OCI-LY3 (cell line): ENCODE data around the gene PREB.

ENCODE experiments used
- H2AFZ ChIP-seq: fragments of 200-600, 300-600 bp; shearing (Covaris generic); 2 replicates; pipeline ENCODE4 v1.6.0; 2014; ENCODE audit warnings: antibody characterized with exemption, low read depth, low read length
- H3K27ac ChIP-seq: fragments of 200-600, 300-600 bp; sonication (generic); 2 replicates; pipeline ENCODE4 v1.5.1; 2014; ENCODE audit warnings: mild to moderate bottlenecking, low read length, moderate library complexity, mixed read lengths
- H3K27me3 ChIP-seq: fragments of 200-600, 300-600 bp; sonication (generic); 2 replicates; pipeline ENCODE4 v1.6.1; 2014; ENCODE audit warnings: low read depth, low read length, mixed read lengths
- H3K36me3 ChIP-seq: fragments of 200-600, 300-600 bp; sonication (generic); replicated peaks from 2 replicates; pipeline ENCODE3; 2014; ENCODE audit warnings: low read depth, low read length, mixed read lengths
- H3K4me1 ChIP-seq: fragments of 300-600, 200-600 bp; sonication (generic); 2 replicates; pipeline ENCODE4 v1.6.1; 2014; ENCODE audit warnings: low read length, mixed read lengths
- H3K4me2 ChIP-seq: fragments of 200-600, 300-600 bp; sonication (generic); 2 replicates; pipeline ENCODE4 v1.6.1; 2014; ENCODE audit warnings: low read length, mixed read lengths
- H3K4me3 ChIP-seq: fragments of 300-600, 200-600 bp; sonication (generic); 2 replicates; pipeline ENCODE4 v1.5.1; 2014; ENCODE audit warnings: antibody characterized with exemption, mild to moderate bottlenecking, low read length, moderate library complexity
- H3K79me2 ChIP-seq: fragments of 300-600, 200-600 bp; shearing (Covaris generic); 2 replicates; pipeline ENCODE4 v1.6.1; 2014; ENCODE audit warnings: mild to moderate bottlenecking, low read length, mixed read lengths
- H3K9ac ChIP-seq: fragments of 300-600, 200-600 bp; shearing (Covaris generic); 2 replicates; pipeline ENCODE4 v1.6.0; 2014; ENCODE audit warnings: mild to moderate bottlenecking, low read length, moderate library complexity
- H3K9me3 ChIP-seq: fragments of 200-600, 300-600 bp; shearing (Covaris generic); 2 replicates; pipeline ENCODE4 v1.6.1; 2014; ENCODE audit warnings: low read length, mixed read lengths; ENCODE audit not compliant: insufficient read depth
- H4K20me1 ChIP-seq: fragments of 200-600, 300-600 bp; sonication (generic); 2 replicates; pipeline ENCODE4 v1.6.1; 2016; ENCODE audit warnings: low read length, mixed read lengths; ENCODE audit not compliant: insufficient read depth
- EZH2phosphoT487 ChIP-seq: fragments of 200-600 bp; shearing (Covaris generic); IDR thresholded peaks from 2 replicates; pipeline ENCODE4 v1.6.1; 2018; ENCODE audit warnings: antibody characterized with exemption, mixed run types, low read depth
- TF ChIP-seq, protein P1 (sequence below): fragments of 200-600, 300-600 bp; sonication (generic); IDR thresholded peaks from 2 replicates; pipeline ENCODE4 v1.5.1; 2014; ENCODE audit warnings: antibody characterized with exemption, low read length, low read depth

PREB gene

DNA sequence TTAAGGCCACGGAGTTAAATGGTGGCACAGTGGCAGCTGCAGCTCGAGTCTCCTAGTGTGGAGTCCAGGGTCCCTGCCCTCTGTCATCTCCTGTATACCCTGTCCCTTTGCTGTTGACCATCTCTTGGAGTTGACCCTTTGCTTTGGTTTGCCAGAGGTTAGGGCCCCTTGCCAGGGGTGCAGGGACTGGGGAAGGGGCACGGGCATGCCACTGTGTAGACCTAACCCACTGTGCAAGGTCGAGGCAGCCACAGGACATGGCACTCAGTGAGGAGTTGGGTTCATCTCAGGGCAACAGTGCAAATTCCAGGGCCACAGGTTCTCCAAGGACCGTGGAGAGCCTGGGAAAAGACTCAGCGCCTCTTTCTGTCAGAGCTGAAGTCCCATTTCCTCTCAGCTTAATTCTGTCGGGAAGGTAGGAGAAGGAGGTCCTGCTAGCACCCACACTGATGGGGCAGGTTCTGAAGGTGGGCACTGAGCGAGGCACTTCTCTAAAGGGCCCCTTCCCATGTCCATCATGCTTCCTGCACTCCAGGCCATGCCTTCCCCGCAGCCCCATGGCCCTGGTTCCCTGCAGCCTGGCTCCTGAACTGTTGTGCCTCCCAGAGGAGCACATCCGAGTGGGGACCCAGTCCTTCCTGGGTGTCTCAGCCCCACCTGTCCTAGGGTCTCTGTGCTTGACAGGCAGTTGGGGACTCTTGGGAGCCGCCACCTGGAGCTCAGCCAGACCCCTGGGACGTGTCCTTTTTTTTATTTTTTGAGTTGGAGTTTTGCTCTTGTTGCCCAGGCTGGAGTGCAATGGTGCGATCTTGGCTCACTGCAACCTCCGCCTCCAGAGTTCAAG lies 45.1 kb downstream of the PREB start:
- Histone ChIP-seq H3K9ac (no peak overlapping the region), H3K4me3 (no peak overlapping the region), H3K9me3 (no peaks in the 10 kb centered on the region), H3K79me2 (no peaks in the 10 kb centered on the region), H4K20me1 (no peaks in the 10 kb centered on the region), H3K27me3 (no peaks in the 10 kb centered on the region), H3K27ac (no peak overlapping the region), H2AFZ (no peak overlapping the region), H3K4me2 (no peak overlapping the region), H3K4me1 (peaks cover 8% of the 10 kb centered on the region), H3K36me3 (no peaks in the 10 kb centered on the region)
- TF ChIP-seq EZH2phosphoT487, result no peak
- TF ChIP-seq, protein P1, sequence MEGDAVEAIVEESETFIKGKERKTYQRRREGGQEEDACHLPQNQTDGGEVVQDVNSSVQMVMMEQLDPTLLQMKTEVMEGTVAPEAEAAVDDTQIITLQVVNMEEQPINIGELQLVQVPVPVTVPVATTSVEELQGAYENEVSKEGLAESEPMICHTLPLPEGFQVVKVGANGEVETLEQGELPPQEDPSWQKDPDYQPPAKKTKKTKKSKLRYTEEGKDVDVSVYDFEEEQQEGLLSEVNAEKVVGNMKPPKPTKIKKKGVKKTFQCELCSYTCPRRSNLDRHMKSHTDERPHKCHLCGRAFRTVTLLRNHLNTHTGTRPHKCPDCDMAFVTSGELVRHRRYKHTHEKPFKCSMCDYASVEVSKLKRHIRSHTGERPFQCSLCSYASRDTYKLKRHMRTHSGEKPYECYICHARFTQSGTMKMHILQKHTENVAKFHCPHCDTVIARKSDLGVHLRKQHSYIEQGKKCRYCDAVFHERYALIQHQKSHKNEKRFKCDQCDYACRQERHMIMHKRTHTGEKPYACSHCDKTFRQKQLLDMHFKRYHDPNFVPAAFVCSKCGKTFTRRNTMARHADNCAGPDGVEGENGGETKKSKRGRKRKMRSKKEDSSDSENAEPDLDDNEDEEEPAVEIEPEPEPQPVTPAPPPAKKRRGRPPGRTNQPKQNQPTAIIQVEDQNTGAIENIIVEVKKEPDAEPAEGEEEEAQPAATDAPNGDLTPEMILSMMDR, result no peak

DNA sequence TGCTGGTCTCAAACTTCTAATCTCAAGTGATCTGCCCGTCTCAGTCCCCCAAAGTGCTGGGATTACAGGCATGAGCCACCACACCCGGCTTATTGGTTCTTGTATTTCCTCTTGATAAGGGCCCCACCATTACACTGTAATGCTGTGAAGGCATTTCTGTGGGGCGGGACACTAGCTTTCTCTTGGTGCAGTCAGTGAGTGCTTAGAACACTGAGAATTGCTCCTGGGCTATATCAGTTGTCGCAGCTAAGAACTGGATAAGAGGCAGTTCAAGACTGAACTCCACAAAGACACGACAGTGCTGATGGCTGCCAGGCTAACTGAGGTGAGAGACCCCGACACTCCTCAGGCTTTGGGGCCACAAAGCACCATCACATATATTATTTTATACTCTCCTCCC lies 45.8 kb downstream of the PREB start:
- no peak overlapping the region for H3K27ac ChIP-seq
- TF ChIP-seq, protein P1, result no peak
- TF ChIP-seq EZH2phosphoT487, result no peak
- no peaks in the 10 kb centered on the region for H3K9me3 ChIP-seq
- no peaks in the 10 kb centered on the region for H4K20me1 ChIP-seq
- no peaks in the 10 kb centered on the region for H3K36me3 ChIP-seq
- H3K9ac ChIP-seq, result no peak overlapping the region
- no peak overlapping the region for H2AFZ ChIP-seq
- H3K4me3 ChIP-seq, result no peak overlapping the region
- no peaks in the 10 kb centered on the region for H3K27me3 ChIP-seq
- H3K79me2 ChIP-seq, result no peaks in the 10 kb centered on the region
- peaks cover 8% of the 10 kb centered on the region for H3K4me1 ChIP-seq
- no peak overlapping the region for H3K4me2 ChIP-seq

DNA sequence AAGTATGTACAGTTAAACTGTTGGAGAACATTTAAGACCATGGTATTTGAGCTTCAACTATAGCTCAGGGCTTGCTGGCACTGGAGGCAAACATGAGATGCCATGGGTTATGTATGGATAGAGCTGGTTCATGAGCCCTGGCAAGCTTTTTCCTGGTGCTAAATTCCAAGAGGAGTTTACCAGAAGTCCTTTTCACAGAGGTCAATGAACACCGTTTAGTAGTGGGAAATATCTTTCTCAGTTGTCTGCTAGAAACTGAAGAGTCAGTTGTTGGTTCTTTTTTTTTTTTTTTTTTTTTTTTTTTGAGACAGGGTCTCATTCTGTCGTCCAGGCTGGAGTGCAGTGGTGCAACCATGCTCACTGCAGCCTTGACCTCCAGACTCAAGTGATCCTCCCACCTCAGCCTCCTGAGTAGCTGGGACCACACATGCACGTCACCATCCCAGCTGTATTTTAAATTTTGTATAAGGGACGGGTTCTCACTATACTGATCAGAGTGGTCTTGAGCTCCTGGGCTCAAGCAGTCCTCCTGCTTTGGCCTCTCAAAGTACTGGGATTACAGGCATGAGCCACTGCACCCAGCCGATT lies 46.5 kb downstream of the PREB start:
- H4K20me1 ChIP-seq, result no peaks in the 10 kb centered on the region
- no peaks in the 10 kb centered on the region for H3K36me3 ChIP-seq
- TF ChIP-seq, protein P1, result no peak
- TF ChIP-seq EZH2phosphoT487, result no peak
- peak overlapping the region; percentile 84; the same call in 1 of the 2 replicates for H3K4me2 ChIP-seq
- no peak overlapping the region for H3K4me3 ChIP-seq
- H3K9me3 ChIP-seq, result no peaks in the 10 kb centered on the region
- no peak overlapping the region for H3K27ac ChIP-seq
- H3K4me1 ChIP-seq, result peaks cover 8% of the 10 kb centered on the region
- H3K79me2 ChIP-seq, result no peaks in the 10 kb centered on the region
- H3K27me3 ChIP-seq, result no peaks in the 10 kb centered on the region
- H3K9ac ChIP-seq, result no peak overlapping the region
- no peak overlapping the region for H2AFZ ChIP-seq

DNA sequence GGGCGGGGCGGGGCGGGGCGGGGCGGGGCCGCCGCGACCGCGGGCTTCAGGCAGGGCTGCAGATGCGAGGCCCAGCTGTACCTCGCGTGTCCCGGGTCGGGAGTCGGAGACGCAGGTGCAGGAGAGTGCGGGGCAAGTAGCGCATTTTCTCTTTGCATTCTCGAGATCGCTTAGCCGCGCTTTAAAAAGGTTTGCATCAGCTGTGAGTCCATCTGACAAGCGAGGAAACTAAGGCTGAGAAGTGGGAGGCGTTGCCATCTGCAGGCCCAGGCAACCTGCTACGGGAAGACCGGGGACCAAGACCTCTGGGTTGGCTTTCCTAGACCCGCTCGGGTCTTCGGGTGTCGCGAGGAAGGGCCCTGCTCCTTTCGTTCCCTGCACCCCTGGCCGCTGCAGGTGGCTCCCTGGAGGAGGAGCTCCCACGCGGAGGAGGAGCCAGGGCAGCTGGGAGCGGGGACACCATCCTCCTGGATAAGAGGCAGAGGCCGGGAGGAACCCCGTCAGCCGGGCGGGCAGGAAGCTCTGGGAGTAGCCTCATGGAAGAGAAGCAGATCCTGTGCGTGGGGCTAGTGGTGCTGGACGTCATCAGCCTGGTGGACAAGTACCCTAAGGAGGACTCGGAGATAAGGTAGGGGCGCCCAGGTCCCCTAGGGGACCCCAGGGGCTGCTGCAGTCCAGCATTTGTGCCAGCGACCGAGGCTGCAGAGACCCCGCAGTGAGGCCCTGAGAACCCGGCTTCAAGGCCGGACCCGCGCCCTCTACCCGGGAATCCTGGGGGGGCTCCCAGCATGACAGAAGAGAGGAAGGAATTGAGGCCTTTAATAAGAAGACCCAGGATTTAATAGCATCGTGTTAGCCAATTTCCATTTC lies 47.5 kb downstream of the PREB start, which contains the start of gene KHK:
KHK (plus strand) TSS at position 49 of the 870 bp plus-strand sequence; CDS start at position 537, 488 bp downstream.
- Histone ChIP-seq H3K4me1 (peaks cover 8% of the 10 kb centered on the region), H2AFZ (peak within 1 kb of the TSS; percentile 28), H3K4me2 (peak within 1 kb of the TSS; percentile 96), H3K27ac (peak within 1 kb of the TSS; percentile 14; the same call in 1 of the 2 replicates), H3K79me2 (no peaks in the 10 kb centered on the region), H3K36me3 (no peaks in the 10 kb centered on the region), H3K9ac (peak within 1 kb of the TSS; percentile 70), H3K9me3 (no peaks in the 10 kb centered on the region), H3K4me3 (peak within 1 kb of the TSS; percentile 82), H3K27me3 (no peaks in the 10 kb centered on the region), H4K20me1 (no peaks in the 10 kb centered on the region)
- TF ChIP-seq EZH2phosphoT487, result no peak
- TF ChIP-seq, protein P1, result no peak
